Measurements from ENCODE around the gene SLC6A7.

The SLC6A7 gene

GRCh38 chr5:150251504-150251903 is 61.6 kb downstream of the SLC6A7 start:
- TF ChIP-seq JUND (IDR thresholded peaks at IDR 0.05; ENCODE audit: low read depth), result no peak
- no peak for DNase-seq (ENCODE audit: low read depth in 1 of 2, low spot score in 1 of 2)
- in situ Hi-C loops (cut with HindIII; ENCODE audit: low pct_unique_long_range_greater_than_20kb, low sequenced_read_pairs), result no loop called here

- in situ Hi-C loops (cut with HindIII; ENCODE audit: low pct_unique_long_range_greater_than_20kb, low sequenced_read_pairs), result no loop called here
- no peak for TF ChIP-seq JUND (IDR thresholded peaks at IDR 0.05; ENCODE audit: low read depth)
- no peak for DNase-seq (ENCODE audit: low read depth in 1 of 2, low spot score in 1 of 2)
Measured at GRCh38 chr5:150252489-150252888, 62.6 kb downstream of the SLC6A7 start.

GRCh38 chr5:150253416-150254208 is 63.8 kb downstream of the SLC6A7 start:
- no peak for TF ChIP-seq JUND (IDR thresholded peaks at IDR 0.05; ENCODE audit: low read depth)
- in situ Hi-C loops (cut with HindIII; ENCODE audit: low pct_unique_long_range_greater_than_20kb, low sequenced_read_pairs), result no loop called here
- DNase-seq (ENCODE audit: low read depth in 1 of 2, low spot score in 1 of 2), result no peak

DNA sequence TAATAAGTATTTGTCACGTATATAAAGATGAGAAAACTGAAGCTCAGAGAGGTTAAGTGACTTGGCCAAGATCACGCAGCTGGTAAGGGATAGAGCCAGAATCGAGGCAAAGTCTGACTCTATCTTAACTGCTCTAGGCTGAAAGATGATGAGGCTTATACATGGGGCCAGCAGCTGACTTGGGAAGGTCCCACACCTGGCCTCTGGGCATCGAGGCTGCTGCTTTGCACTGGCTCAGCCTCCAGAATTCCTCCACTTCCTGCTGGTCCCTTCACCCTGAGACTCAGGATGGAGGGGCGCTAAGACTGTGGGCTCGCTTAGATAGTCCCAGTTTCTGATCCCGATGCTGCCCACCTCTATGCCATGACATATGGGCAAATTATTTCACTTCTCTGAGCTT is 64.5 kb downstream of the SLC6A7 start:
- no peak for TF ChIP-seq JUND (IDR thresholded peaks at IDR 0.05; ENCODE audit: low read depth)
- in situ Hi-C loops (cut with HindIII; ENCODE audit: low pct_unique_long_range_greater_than_20kb, low sequenced_read_pairs), result no loop called here
- DNase-seq (ENCODE audit: low read depth in 1 of 2, low spot score in 1 of 2), result no peak

DNA sequence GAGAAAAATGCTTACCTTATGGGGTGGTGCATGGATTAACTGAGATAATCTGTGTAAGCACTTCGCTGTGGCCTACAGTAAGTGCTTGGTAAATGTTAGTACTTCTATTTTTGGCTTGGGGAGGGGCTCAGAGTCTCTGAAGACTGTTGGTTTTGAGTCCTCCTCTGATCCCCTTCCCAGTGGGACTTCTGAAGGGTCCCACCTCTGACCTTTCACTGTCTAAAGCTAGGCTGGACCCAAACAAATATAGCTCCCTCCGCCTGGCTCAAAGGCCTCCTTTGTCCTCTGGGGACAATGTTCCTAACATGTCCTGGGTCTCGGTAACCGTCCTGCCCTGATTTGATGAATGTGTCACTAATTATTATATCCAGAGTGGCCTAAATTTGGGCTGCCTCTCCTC is 64.9 kb downstream of the SLC6A7 start:
- DNase-seq (ENCODE audit: low read depth in 1 of 2, low spot score in 1 of 2), result no peak
- TF ChIP-seq JUND (IDR thresholded peaks at IDR 0.05; ENCODE audit: low read depth), result no peak
- in situ Hi-C loops (cut with HindIII; ENCODE audit: low pct_unique_long_range_greater_than_20kb, low sequenced_read_pairs), result no loop called here

GRCh38 chr5:150255659-150256409 is 66.0 kb downstream of the SLC6A7 start:
- in situ Hi-C loops (cut with HindIII; ENCODE audit: low pct_unique_long_range_greater_than_20kb, low sequenced_read_pairs), result no loop called here
- TF ChIP-seq JUND (IDR thresholded peaks at IDR 0.05; ENCODE audit: low read depth), result no peak
- no peak for DNase-seq (ENCODE audit: low read depth in 1 of 2, low spot score in 1 of 2)

- no peak for DNase-seq (ENCODE audit: low read depth in 1 of 2, low spot score in 1 of 2)
- no peak for TF ChIP-seq JUND (IDR thresholded peaks at IDR 0.05; ENCODE audit: low read depth)
- in situ Hi-C loops (cut with HindIII; ENCODE audit: low pct_unique_long_range_greater_than_20kb, low sequenced_read_pairs), result no loop called here
Measured at GRCh38 chr5:150256410-150257064, 66.7 kb downstream of the SLC6A7 start.

- no peak for TF ChIP-seq JUND (IDR thresholded peaks at IDR 0.05; ENCODE audit: low read depth)
- no peak for DNase-seq (ENCODE audit: low read depth in 1 of 2, low spot score in 1 of 2)
Measured at GRCh38 chr5:150257424-150257823, 67.6 kb downstream of the SLC6A7 start.

DNA sequence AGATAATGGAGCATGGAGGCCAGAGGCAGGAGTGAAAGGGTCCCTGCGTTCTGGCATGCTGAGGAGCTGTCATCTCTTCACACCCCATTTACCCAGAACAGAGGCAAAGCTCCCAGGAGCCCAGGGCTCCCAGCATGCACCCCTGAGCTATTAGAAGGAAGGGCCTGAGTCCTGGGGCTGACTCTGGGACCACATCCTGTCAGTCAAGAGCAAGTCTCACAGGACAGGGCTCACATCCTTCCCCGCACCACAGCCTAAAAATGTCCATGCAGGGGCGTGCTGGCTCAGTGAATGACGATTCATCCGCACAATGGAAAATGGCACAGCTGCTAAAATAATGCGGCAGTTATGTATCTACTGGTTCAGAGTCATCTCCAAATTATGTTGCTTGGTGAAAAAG is 68.3 kb downstream of the SLC6A7 start:
- no peak for DNase-seq (ENCODE audit: low read depth in 1 of 2, low spot score in 1 of 2)
- TF ChIP-seq JUND (IDR thresholded peaks at IDR 0.05; ENCODE audit: low read depth), result no peak
- in situ Hi-C loops (cut with HindIII; ENCODE audit: low pct_unique_long_range_greater_than_20kb, low sequenced_read_pairs), result no loop called here

More at GRCh38 chr5:150257424-150257823, 67.6 kb downstream of the SLC6A7 start:
- in situ Hi-C loops (cut with HindIII; ENCODE audit: low pct_unique_long_range_greater_than_20kb, low sequenced_read_pairs), result no loop called here

Measured in T47D (cell line).